GM10266 (cell line): Measurements from ENCODE around the gene PRKCD.

Source experiments
- DNase-seq: peaks from one replicate; pipeline ENCODE4 v3.0.0; 2012; ENCODE audit errors: extremely low spot score
- TF ChIP-seq, protein P1 (sequence below): IDR thresholded peaks from 2 replicates; pipeline ENCODE4 v1.5.1; 2012; ENCODE audit warnings: mild to moderate bottlenecking, low read depth; ENCODE audit not compliant: control insufficient read depth, insufficient read depth; ENCODE audit errors: missing control alignments

Gene PRKCD

DNA sequence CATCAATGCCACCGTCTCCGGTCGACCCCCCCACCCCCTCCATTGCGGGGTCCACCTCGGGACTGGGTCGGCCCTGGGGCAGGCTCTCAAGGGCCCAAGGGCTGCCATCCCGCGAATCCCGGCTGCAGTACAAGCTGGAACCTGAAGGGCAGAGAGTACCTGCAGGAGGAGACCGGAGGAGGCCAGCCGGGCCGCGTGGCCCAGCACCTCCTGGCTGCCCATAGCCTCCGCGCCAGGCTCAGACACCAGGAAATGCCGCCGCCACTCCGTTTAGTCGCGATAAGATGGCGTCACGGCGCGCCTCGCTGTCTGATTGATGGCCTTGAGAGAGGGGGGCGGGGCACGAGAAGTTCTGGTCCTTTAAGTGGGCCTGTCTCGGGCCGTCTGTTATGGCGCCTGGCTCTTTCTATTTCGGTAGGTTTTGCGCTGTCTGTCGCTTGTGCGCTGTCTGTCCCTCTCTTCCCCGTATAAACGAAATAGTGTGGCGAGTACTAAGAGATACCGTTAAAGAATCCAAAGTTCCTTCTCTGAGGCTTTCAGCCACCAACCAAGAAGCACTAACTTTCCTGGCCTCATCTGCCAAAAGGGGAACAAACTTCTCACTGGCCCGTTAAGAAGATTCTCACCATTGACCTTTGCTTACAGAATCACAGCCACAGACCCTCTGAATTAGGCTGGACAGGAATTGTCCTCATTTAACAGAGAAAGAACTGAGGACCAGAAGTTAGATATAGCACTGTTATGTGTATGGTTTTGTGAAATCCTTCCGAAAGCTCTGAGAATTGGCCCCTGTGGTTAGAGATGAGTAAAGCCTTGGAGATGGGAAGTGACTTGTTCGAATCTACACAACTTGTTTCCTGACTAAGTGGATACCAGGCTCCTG lies 30.6 kb upstream of the PRKCD start, which contains the start of gene RFT1:
TSS of gene RFT1 (minus strand) at position 257 of the 883 bp plus-strand sequence. CDS start at position 222, 35 bp downstream.
- DNase-seq: peak; percentile 87
- TF ChIP-seq, protein P1, sequence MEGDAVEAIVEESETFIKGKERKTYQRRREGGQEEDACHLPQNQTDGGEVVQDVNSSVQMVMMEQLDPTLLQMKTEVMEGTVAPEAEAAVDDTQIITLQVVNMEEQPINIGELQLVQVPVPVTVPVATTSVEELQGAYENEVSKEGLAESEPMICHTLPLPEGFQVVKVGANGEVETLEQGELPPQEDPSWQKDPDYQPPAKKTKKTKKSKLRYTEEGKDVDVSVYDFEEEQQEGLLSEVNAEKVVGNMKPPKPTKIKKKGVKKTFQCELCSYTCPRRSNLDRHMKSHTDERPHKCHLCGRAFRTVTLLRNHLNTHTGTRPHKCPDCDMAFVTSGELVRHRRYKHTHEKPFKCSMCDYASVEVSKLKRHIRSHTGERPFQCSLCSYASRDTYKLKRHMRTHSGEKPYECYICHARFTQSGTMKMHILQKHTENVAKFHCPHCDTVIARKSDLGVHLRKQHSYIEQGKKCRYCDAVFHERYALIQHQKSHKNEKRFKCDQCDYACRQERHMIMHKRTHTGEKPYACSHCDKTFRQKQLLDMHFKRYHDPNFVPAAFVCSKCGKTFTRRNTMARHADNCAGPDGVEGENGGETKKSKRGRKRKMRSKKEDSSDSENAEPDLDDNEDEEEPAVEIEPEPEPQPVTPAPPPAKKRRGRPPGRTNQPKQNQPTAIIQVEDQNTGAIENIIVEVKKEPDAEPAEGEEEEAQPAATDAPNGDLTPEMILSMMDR: no peak

GRCh38 chr3:53131096-53131495 lies 29.9 kb upstream of the PRKCD start:
- no peak for DNase-seq
- TF ChIP-seq, protein P1: no peak

- no peak for DNase-seq
- TF ChIP-seq, protein P1: no peak
Observed at GRCh38 chr3:53132347-53132746, 28.7 kb upstream of the PRKCD start.

DNA sequence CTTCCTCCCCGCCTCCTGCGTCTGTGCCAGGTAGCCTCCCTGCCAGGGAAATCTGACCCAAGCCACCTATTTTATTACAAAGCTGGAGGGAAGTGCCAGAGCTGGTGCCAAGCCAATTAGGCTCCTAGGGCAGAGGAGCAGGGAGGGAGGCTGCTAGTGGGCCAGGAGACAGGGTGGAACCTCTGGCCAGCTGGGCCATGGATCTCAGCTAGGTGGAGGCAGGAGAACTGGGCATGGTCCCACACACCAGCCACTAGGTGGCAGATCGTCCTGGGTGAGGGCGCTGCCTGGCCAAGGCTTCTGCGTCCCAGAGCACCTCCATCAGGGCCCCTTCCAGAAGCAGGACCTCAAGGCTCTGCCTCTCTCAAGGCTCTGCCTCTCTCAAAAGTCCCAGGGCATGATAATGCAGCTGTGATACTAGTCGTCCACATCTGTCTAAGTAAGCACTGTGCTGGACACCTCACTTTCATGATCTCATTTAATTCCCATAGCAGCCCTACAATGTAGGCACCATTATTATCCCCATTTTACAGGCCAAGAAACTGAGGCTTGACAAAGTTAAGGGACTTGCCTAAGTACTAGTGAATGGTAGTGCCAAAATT lies 26.3 kb upstream of the PRKCD start:
- TF ChIP-seq, protein P1: peak; percentile 93
- peak; percentile 79 for DNase-seq

DNA sequence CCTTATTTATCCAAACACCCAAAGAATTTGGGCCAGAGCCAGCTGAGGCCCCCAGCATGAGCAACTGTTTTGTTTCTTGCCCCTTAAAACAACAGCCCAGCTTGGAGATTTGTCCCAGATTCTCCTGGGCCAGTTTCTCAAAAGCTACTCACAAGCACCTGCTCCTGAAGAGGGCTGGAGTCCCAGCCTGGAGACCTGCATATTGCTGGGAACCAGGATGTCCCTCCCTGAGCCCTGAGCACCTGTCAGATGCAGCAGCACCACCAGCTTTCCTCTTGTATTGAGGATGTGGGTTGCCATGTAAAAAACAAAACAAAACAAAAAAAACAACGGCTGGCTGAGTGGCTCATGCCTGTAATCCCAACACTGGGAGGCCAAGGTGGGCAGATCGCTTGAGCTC lies 23.8 kb upstream of the PRKCD start:
- DNase-seq: no peak

DNA sequence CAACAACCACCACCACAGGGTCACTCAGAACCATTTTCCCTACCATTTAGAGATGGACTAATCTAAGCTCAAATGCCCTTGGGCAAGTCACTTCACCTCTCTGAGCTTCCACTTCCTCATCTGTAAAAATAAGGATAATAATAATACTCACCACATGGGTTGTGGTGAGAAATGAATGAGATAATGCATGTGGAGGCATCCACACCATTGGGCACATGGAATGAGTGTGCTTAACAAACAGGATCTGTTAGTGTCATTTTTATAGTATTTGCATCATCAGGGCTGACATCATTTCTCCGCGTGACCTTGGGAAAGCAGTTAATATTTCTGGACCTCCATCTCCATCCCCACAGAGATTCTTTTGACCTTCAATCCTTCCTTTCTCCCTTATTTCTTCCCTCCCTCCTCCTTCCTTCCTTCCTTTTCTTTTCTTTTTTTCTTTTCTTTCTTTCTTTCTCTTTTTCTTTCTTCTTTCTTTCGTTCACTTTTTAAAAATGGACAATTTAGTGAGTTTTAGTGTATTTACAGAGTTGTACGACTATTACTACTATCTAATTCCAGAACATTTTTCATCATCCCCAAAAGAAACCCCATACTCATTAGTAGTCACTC lies 23.1 kb upstream of the PRKCD start:
- TF ChIP-seq, protein P1: no peak

More for the DNA sequence above, 23.8 kb upstream of the PRKCD start:
- TF ChIP-seq, protein P1: no peak

More for the DNA sequence above, 23.1 kb upstream of the PRKCD start:
- no peak for DNase-seq
